SK-N-SH treated with all-trans-retinoic acid at 6 μM for 48 hours (cell line): ENCODE measurements around the gene SLC25A39.

Source experiments
- ARNTL ChIP-seq: fragments of 450-650 bp; formaldehyde crosslinking; IDR thresholded peaks from 2 replicates; pipeline ENCODE4 v1.5.0; 2020; ENCODE audit warnings: low read depth, mild to moderate bottlenecking, moderate library complexity, borderline replicate concordance
- PATZ1 ChIP-seq: fragments of 250-450 bp; sonication (Bioruptor Pico); IDR thresholded peaks from 2 replicates; pipeline ENCODE4 v1.8.0; 2020; ENCODE audit warnings: mild to moderate bottlenecking, moderate library complexity, borderline replicate concordance
- TOX ChIP-seq: fragments of 250-450 bp; sonication (Bioruptor Pico); IDR thresholded peaks from 2 replicates; pipeline ENCODE4 v1.8.0; 2021; ENCODE audit warnings: mild to moderate bottlenecking, moderate library complexity, borderline replicate concordance
- ZFP3 ChIP-seq: fragments of 250-450 bp; sonication (Bioruptor Pico); IDR thresholded peaks from 2 replicates; pipeline ENCODE4 v1.5.0; 2020; ENCODE audit warnings: mild to moderate bottlenecking, moderate library complexity

GRCh38 chr17:44331249-44331760 is 6.7 kb upstream of the SLC25A39 start:
- TF ChIP-seq PATZ1 (no peak), TOX (CRISPR knock-in tag) (no peak), ARNTL (CRISPR knock-in tag) (no peak), ZFP3 (CRISPR knock-in tag) (no peak)
